ENCODE results near the gene MYT1. TPM values are rescaled to one million over a fixed set of nuclear protein-coding genes. Genes with fewer than 3 reads are reported as not detected.

MYT1 gene
- total RNA-seq, 1 donor from 2014 or later = 0.12 TPM

DNA sequence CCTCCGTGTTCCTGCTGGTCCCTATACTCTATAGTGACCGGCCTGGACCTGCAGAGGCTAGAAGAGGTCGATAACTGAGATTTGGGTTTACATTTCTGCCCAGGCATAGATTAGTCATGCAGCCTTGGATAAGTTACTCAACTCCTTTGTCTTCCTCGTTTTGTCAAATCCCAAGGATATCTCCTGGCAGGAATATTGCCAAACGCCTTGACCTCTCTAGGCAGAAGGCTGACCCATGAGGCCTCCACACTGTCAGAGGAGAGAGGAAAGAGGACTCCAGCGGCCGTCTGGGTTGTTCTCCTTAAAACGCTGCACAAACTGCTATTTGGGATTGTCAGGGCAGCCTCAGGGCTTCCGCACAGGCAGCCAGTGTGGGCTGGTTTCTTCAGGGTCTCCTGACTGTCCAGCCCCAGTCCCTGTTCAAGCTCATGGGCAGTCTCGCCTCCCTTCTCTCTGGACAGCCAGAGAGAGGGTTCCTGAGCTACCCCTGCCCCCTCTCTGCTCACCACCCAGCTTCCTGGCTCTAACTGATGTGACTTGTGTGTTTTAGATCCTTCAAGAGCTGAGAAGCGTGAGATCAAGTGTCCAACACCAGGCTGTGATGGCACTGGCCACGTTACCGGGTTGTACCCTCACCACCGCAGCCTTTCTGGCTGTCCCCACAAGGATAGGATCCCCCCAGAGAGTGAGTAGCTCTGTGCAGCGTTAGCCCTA, 46.6 kb downstream of the MYT1 start:
- DNase-seq = no peak
- Histone ChIP-seq H3K4me3 (no peak overlapping the region), H3K9me3 (no peaks in the 10 kb centered on the region), H3K4me1 (peaks cover 10% of the 10 kb centered on the region), H3K36me3 (no peaks in the 10 kb centered on the region), H3K27ac (no peak overlapping the region), H3K27me3 (no peaks in the 10 kb centered on the region)
- ATAC-seq = no peak
- TF ChIP-seq, protein P1, sequence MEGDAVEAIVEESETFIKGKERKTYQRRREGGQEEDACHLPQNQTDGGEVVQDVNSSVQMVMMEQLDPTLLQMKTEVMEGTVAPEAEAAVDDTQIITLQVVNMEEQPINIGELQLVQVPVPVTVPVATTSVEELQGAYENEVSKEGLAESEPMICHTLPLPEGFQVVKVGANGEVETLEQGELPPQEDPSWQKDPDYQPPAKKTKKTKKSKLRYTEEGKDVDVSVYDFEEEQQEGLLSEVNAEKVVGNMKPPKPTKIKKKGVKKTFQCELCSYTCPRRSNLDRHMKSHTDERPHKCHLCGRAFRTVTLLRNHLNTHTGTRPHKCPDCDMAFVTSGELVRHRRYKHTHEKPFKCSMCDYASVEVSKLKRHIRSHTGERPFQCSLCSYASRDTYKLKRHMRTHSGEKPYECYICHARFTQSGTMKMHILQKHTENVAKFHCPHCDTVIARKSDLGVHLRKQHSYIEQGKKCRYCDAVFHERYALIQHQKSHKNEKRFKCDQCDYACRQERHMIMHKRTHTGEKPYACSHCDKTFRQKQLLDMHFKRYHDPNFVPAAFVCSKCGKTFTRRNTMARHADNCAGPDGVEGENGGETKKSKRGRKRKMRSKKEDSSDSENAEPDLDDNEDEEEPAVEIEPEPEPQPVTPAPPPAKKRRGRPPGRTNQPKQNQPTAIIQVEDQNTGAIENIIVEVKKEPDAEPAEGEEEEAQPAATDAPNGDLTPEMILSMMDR (IDR thresholded peaks at IDR 0.05) = no peak
- intact Hi-C loops (cut with DNase I) = no loop called here

DNA sequence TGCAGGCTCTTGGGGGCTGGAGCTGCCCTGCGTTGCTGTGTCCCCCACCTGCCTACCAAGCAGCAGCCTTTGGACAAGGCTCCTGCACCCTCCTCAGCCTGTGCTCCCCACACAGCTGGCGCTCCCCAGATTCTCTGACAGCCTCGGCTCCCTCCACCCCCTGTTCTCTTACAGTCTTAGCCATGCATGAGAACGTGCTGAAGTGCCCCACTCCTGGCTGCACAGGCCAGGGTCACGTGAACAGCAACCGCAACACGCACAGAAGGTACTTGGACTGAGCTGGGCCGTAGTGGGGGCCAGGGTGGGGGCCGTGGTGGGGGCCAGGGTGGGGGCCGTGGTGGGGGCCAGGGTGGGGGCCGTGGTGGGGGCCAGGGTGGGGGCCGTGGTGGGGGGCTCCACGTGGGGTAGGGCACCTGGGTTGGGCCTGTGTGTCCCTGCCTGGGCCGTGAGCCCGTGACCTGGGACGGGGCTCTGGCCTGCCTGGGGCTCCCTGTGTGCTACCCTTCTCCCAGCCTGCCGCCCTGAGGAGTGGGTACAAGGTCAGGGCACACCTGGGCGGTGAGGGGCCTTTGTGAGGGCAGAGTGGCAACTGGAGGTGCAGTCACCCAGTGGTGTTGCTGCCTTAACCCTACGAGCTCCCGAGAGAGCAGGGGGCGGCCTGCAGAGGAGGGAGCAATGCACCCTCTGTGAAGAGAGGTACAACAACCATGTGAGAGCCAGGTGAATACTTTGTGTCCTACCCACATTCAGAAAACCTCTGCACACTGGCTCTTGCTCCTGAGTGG, 47.8 kb downstream of the MYT1 start:
- H3K27ac ChIP-seq = no peak overlapping the region
- peak; percentile 78 for DNase-seq
- intact Hi-C loops (cut with DNase I) = no loop called here

DNA sequence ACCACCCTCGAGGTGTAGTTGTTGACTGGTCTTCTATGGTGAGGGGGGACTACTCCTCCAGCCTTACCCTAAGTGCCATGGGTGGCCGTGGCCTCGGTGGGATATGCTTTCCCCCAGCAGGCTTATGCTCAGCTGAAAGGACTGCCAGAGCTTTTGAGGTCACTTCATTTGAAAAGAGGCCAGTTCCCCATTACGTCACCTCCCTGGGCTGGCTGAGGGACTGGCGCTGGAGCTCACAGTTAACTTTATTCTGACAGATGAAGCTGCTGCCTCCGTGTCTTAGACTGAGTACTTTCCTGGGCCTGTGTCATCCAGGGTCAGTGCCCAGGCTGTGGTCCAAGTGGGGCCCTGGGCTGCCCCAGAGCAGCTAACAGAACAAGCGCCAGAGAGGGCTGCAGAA, 48.5 kb downstream of the MYT1 start:
- TF ChIP-seq, protein P1 (IDR thresholded peaks at IDR 0.05) = no peak
- no peaks in the 10 kb centered on the region for H3K9me3 ChIP-seq
- no peak overlapping the region for H3K4me3 ChIP-seq
- intact Hi-C loops (cut with DNase I) = no loop called here
- H3K27ac ChIP-seq = no peak overlapping the region
- no peaks in the 10 kb centered on the region for H3K36me3 ChIP-seq
- H3K27me3 ChIP-seq = no peaks in the 10 kb centered on the region
- peaks cover 10% of the 10 kb centered on the region for H3K4me1 ChIP-seq
- DNase-seq (no peak), ATAC-seq (peak; percentile 20)

More for the DNA sequence above, 47.8 kb downstream of the MYT1 start:
- ATAC-seq = peak; percentile 66
- Histone ChIP-seq H3K4me1 (peaks cover 10% of the 10 kb centered on the region), H3K36me3 (no peaks in the 10 kb centered on the region), H3K27me3 (no peaks in the 10 kb centered on the region), H3K4me3 (no peak overlapping the region), H3K9me3 (no peaks in the 10 kb centered on the region)
- TF ChIP-seq, protein P1 (IDR thresholded peaks at IDR 0.05) = no peak

DNA sequence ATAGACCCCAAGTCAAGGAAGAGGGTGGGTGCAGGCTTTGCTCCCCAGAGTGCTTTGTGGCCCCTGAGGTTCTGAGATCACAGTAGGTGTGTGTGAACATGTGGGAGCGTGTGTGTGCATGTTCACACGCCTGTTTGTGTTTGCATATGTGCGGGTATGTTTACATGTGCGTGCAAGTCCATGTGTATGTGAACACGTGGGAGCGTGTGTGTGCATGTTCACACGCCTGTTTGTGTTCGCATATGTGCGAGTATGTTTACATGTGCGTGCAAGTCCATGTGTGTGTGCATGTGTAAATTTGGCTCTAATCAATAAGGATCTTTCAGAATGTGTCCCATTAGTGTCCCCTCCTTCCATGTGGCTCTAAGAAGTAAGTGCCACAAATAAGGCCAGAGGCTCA, 49.9 kb downstream of the MYT1 start:
- DNase-seq (no peak), ATAC-seq (no peak)
- H3K36me3 ChIP-seq = no peaks in the 10 kb centered on the region
- intact Hi-C loops (cut with DNase I) = no loop called here
- TF ChIP-seq, protein P1 (IDR thresholded peaks at IDR 0.05) = no peak
- H3K27ac ChIP-seq = no peak overlapping the region
- no peaks in the 10 kb centered on the region for H3K27me3 ChIP-seq
- no peak overlapping the region for H3K4me3 ChIP-seq
- H3K9me3 ChIP-seq = no peaks in the 10 kb centered on the region
- peaks cover 10% of the 10 kb centered on the region for H3K4me1 ChIP-seq

DNA sequence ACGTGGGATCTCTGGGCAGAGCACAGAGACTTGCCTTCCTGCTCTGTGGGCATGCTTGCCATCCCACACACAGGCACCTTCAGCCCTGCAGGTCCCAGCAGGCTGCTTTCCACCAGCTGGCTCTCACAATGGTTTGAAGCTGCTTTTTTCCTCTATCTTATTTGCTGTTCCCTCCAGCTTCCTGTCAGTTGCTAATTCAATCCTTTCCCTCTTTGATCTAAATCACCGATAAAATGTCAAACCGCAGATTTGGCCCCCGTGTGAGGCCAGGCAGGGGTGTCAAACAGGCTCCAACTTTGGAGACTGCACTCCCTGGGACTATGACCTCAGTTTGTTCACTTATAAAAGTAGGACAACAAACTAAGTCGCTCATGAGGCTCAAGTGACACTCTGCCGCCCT, 50.7 kb downstream of the MYT1 start:
- no peak overlapping the region for H3K27ac ChIP-seq
- TF ChIP-seq, protein P1 (IDR thresholded peaks at IDR 0.05) = no peak
- H3K27me3 ChIP-seq = no peaks in the 10 kb centered on the region
- ATAC-seq = no peak
- H3K4me3 ChIP-seq = no peak overlapping the region
- peaks cover 10% of the 10 kb centered on the region for H3K4me1 ChIP-seq
- DNase-seq = no peak
- no peaks in the 10 kb centered on the region for H3K36me3 ChIP-seq
- no peaks in the 10 kb centered on the region for H3K9me3 ChIP-seq
- intact Hi-C loops (cut with DNase I) = no loop called here
